K562 (cell line): ENCODE data around the gene MTHFR. TPM values are rescaled to one million over a fixed set of nuclear protein-coding genes. Genes with fewer than 3 reads are reported as not detected.
A peak's percentile ranks its signal among the peaks of the same experiment; 100 is the strongest.

Experiments used
- ATF2 ChIP-seq: sonication (generic); formaldehyde crosslinking; IDR thresholded peaks from 2 replicates; pipeline ENCODE4 v1.8.1; 2022; ENCODE audit warnings: missing genetic modification reagents
- BCLAF1 ChIP-seq, 2 experiments: fragments of 450-650 bp in 1 of 2; IDR thresholded peaks; 2 replicates each; pipeline ENCODE4 v1.6.1; 2011 to 2017; ENCODE audit warnings: low read depth in 2 of 2, antibody characterized with exemption in 1 of 2, borderline replicate concordance in 1 of 2, low read length in 1 of 2, mild to moderate bottlenecking in 1 of 2, mixed read lengths in 1 of 2; ENCODE audit not compliant: control insufficient read depth in 1 of 2
- CBX3 ChIP-seq, 2 experiments: IDR thresholded peaks; 1 replicate in 1 of 2; 2 replicates in 1 of 2; pipeline ENCODE4 v1.6.1; 2012; ENCODE audit warnings: inconsistent platforms in 2 of 2, low read length in 2 of 2, borderline replicate concordance in 1 of 2, control low read depth in 1 of 2
- DACH1 ChIP-seq: fragments of 450-650 bp; IDR thresholded peaks from 2 replicates; pipeline ENCODE4 v1.6.1; 2018; ENCODE audit not compliant: partially characterized antibody
- DPF2 ChIP-seq: fragments of 450-650 bp; IDR thresholded peaks from 2 replicates; pipeline ENCODE4 v1.6.1; 2016
- HNRNPLL ChIP-seq: fragments of 200-400 bp; formaldehyde crosslinking; IDR thresholded peaks from 2 replicates; pipeline ENCODE4 v1.6.1; 2017; ENCODE audit warnings: low read length, low read depth, mild to moderate bottlenecking; ENCODE audit not compliant: poor library complexity, severe bottlenecking
- JUND ChIP-seq, 2 experiments: IDR thresholded peaks; 2 replicates in 1 of 2; 3 replicates in 1 of 2; pipeline ENCODE4 v1.6.1; 2011; ENCODE audit warnings: borderline replicate concordance in 2 of 2, low read depth in 2 of 2, low read length in 2 of 2, improper control_type of control experiment in 1 of 2, missing biosample characterization in 1 of 2, missing genetic modification characterization in 1 of 2, missing genetic modification reagents in 1 of 2
- KDM4B ChIP-seq, 2 experiments: fragments of 450-650 bp in 1 of 2; sonication (generic) in 1 of 2; IDR thresholded peaks; 2 replicates each; pipeline ENCODE4 v1.6.1; 2016 to 2017; ENCODE audit warnings: borderline replicate concordance in 2 of 2, antibody characterized with exemption in 1 of 2, low read depth in 1 of 2, mild to moderate bottlenecking in 1 of 2
- PKNOX1 ChIP-seq: fragments of 450-650 bp; IDR thresholded peaks from 2 replicates; pipeline ENCODE4 v1.6.1; 2016
- RBM25 ChIP-seq: fragments of 200-400 bp; formaldehyde crosslinking; IDR thresholded peaks from 2 replicates; pipeline ENCODE4 v1.6.1; 2018; ENCODE audit warnings: low read length, low read depth, moderate library complexity; ENCODE audit not compliant: severe bottlenecking
- TCF7L2 ChIP-seq: fragments of 150-350 bp; IDR thresholded peaks from 2 replicates; pipeline ENCODE4 v1.6.1; 2016; ENCODE audit warnings: low read depth, mild to moderate bottlenecking, low read length, moderate library complexity
- TRIM24 ChIP-seq, 2 experiments: fragments of 450-650 bp; IDR thresholded peaks; 2 replicates each; pipeline ENCODE4 v1.6.1; 2016
- TRIM28 ChIP-seq: fragments of 450-650 bp; IDR thresholded peaks from 2 replicates; pipeline ENCODE4 v1.6.1; 2017
- ZFP1 ChIP-seq: fragments of 450-650 bp; formaldehyde crosslinking; IDR thresholded peaks from 2 replicates; pipeline ENCODE4 v1.4.0; 2020; ENCODE audit warnings: mild to moderate bottlenecking, mixed read lengths
- ZNF24 ChIP-seq: fragments of 450-650 bp; IDR thresholded peaks from 2 replicates; pipeline ENCODE4 v1.6.1; 2016
- polyA plus RNA-seq, 8 experiments: library from polyadenylated mRNA; depleted of rRNA in 4 of 8; stranded (reverse) in 5 of 8; unstranded in 3 of 8; fragments of >200 nt; fragmentation: Nextera tagmentation in 2 of 8; fragmentation: Illumina TruSeq in 1 of 8; extraction: Ambion mirVana in 2 of 8; extraction: Trizol in 1 of 8; gene quantifications; 2 replicates each; pipeline versions ENCODE4 v1.2.1 to v1.2.3, GENCODE V29; 2011 to 2014; ENCODE audit warnings: inconsistent platforms in 1 of 8, missing spikeins in 1 of 8
- total RNA-seq, 7 experiments: library from RNA; depleted of rRNA in 6 of 7; stranded (reverse); fragments of >200 nt in 6 of 7; fragmentation: Illumina TruSeq in 2 of 7; extraction: Trizol in 2 of 7; gene quantifications; 2 replicates each; pipeline versions ENCODE4 v1.2.1 to v1.2.3, GENCODE V29; 2011 to 2021; ENCODE audit warnings: low replicate concordance in 1 of 7

Gene MTHFR
- total and polyA plus RNA-seq, 9 of the 15 experiments (the other 6 are each of a cell fraction or from before 2014, with no cell fraction given) = 5.0 to 104 (median 62.6) TPM

GRCh38 chr1:11757047-11757446, 48.7 kb downstream of the MTHFR start (continued):
- no peak for TF ChIP-seq KDM4B (IDR thresholded peaks at IDR 0.05; ENCODE audit: borderline replicate concordance in 2 of 2, low read depth in 1 of 2)
- TF ChIP-seq DPF2 = 0 out of 2 replicates have a peak, but pooled peaks have one; percentile 14
- TF ChIP-seq TCF7L2 = no peak
- TF ChIP-seq JUND (IDR thresholded peaks at IDR 0.05; ENCODE audit: borderline replicate concordance, low read depth, low read length) = no peak
- TF ChIP-seq JUND (tag; IDR thresholded peaks at IDR 0.05; ENCODE audit: borderline replicate concordance, low read depth, low read length) = no peak
- peak; percentile 93 for TF ChIP-seq ZNF24
- peak; percentile 61 for TF ChIP-seq RBM25
- TF ChIP-seq ZFP1 (CRISPR knock-in tag) = no peak
- peak in 1 of 2 experiments; percentile 100; a peak in 2 of 3 replicates for TF ChIP-seq CBX3 (IDR thresholded peaks at IDR 0.05; ENCODE audit: borderline replicate concordance in 1 of 2, low read length in 2 of 2)
- TF ChIP-seq PKNOX1 = peak; percentile 60
- TF ChIP-seq BCLAF1 (IDR thresholded peaks at IDR 0.05; ENCODE audit: borderline replicate concordance in 1 of 2, control insufficient read depth in 1 of 2, low read depth in 2 of 2, low read length in 1 of 2) = peak in 1 of 2 experiments; percentile 71; a peak in 1 of 4 replicates
- TF ChIP-seq TRIM24 (IDR thresholded peaks at IDR 0.05) = peak; percentile 33 to 85; a peak in 3 of 4 replicates
- peak; percentile 99 for TF ChIP-seq TRIM28
- no peak for TF ChIP-seq ATF2 (CRISPR knock-in tag)
- no peak for TF ChIP-seq DACH1
- TF ChIP-seq HNRNPLL = no peak
- TF ChIP-seq, all 486 proteins: peak for 16
